Limb (tissue), 2 donors: Measurements from ENCODE around the gene NDUFS6.
A peak's percentile ranks its signal among the peaks of the same experiment; 100 is the strongest.

Experiments
- DNase-seq, 2 donors: peaks; one replicate each; pipeline ENCODE4 v3.0.0-alpha.2; 2016; ENCODE audit errors: extremely low spot score in 2 of 2

The NDUFS6 gene

DNA sequence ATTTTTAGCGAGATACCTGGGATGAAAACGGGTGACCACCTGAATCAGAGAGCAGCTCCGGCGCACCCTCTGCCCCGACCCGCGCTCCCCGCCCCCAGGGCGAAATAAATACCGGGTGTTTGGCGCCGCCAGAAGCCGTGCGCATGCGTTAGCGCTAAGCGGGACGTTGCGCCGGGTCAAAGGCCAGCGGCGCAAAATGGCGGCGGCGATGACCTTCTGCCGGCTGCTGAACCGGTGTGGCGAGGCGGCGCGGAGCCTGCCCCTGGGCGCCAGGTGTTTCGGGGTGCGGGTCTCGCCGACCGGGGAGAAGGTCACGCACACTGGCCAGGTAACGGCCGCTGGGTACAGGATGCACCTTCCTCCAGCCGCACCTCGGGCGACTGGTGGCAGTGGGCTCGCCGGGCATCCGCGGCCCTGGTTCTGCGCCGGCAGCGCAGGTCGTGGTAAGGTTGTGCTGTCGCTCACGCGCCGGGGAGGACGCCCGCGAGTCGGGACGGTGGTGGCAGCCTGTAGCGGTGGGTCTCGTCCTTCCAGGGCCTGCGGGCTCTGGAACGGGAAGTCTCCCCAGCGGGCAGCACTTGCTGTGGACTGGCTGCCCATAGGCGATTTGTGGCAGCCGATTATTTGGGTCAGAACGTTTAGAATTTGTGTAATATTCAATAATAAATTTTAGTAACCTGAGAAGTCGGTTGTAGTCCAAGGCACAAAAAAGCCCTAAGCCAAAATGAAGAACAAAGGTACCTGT, at the start of gene NDUFS6:
Gene NDUFS6 (plus strand): TSS at position 186 of the 745 bp plus-strand sequence. CDS start 11 bp downstream, at position 197.
- DNase-seq: peak; percentile 79 to 83

DNA sequence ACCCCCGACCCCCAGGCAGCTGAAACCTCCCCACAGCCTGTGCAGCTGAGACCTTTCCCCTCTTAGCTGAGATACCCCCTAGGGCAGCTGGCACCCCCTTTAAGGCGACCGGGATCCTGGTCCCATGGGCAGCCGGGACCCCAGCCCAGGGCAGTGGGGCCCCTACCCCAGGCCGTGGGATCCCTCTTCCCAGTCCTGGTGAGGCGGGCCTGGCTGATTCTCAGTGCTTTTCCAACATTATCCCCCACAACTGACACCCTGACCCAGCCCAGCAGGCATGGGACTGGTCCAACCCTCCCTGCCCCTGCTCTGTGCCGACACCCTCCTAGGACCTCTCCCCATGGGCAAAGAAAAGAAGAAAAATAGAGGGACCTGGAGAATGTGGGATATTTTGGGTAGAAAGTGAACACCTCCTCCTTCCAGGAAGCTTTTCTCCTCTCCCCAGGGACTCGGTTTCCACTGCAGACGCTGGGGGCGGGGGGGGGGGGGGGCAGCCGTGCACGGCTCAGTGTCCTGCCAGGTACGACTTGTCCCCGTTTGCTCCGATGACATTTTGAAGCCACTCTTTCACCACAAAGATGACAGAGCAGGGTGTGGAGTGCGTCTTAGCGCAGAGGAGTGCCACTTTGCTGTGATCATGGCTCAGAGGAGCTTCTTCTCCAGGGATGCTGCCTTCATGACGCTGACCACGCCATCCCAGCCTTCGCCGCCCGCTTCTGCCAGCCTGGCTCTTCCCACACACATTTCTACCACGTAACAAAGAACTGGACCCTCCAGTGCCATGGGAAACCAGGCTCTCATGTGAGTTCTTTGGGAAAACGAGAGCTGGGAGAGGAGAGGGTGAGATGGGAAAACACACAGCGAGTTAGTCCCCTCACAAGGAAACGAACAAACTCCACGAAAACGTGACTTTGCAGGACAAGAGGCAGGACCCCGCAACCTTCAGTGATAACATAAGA, 49.1 kb upstream of the NDUFS6 start:
- peak in 1 of 2 donors; percentile 17 for DNase-seq

DNA sequence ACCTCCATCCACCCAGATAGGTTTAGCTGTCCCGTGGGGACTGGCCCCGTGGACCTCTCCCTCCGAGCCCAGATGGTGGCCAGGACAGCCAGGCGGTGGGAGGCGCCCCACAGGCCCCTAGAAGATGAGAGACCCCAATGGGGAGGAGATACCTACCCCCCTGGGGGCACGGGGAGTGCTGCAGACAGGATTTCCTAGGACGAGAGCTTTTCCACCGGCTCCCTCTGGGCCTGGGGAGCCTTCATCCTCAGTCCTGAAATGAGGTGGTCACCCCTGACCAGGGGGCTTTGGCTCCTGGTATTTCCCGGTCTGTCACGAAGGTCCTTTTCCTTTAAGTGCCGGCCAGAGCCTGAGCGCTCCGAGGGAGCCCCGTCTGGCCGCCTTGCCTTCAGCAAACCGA, 48.3 kb upstream of the NDUFS6 start:
- DNase-seq: peak in 1 of 2 donors; percentile 16

DNA sequence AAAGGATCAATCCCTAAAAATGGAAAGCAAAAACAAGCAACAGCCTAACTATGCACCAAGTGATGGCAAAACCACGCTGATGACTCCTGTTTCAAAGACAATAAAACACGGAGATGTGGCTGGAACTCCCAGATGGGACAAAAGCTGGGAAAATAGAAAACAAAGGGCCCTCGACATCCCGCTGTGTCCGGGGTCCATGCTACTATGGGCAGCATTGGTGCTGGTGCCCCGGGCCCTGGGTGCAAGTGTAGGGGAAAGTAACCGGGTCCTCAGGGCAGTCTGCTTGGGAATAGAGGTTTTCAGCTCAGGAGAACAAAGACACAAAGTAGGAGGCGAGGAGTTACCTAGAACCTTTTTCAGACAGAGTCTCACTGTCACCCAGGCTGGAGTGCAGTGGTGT, 47.7 kb upstream of the NDUFS6 start:
- peak in 1 of 2 donors; percentile 7 for DNase-seq

DNA sequence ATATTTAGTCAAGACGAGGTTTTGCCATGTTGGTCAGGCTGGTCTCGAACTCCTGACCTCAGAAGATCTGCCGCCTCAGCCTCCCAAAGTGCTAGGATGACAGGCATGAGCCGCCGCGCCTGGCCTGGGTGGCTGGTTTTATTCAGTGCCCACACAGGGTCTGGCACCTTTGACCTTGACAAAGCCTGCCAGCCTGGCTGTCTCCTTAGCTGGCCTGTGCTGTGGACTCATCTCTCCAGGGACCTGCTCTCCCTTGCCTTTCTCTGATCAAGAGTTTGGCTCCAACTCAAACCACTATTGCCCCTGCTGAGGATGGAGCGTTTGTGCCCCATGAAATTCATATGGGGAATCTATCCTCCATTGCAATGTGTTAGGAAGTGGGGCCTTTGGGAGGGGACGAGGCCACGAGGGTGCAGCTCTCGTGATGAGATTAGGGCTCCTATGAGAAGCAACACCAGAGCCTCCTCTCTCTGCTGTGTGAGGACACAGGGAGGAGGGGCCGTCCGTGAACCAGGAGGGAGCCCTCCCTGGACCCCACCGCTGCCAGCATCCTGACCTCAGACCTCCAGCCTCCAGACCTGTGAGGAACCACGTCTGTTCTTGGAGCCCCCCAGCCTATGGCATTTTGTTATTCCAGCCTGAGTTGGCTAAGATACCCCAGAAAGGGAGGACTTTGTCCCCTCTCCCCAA, 46.5 kb upstream of the NDUFS6 start:
- DNase-seq: peak in 1 of 2 donors; percentile 14

DNA sequence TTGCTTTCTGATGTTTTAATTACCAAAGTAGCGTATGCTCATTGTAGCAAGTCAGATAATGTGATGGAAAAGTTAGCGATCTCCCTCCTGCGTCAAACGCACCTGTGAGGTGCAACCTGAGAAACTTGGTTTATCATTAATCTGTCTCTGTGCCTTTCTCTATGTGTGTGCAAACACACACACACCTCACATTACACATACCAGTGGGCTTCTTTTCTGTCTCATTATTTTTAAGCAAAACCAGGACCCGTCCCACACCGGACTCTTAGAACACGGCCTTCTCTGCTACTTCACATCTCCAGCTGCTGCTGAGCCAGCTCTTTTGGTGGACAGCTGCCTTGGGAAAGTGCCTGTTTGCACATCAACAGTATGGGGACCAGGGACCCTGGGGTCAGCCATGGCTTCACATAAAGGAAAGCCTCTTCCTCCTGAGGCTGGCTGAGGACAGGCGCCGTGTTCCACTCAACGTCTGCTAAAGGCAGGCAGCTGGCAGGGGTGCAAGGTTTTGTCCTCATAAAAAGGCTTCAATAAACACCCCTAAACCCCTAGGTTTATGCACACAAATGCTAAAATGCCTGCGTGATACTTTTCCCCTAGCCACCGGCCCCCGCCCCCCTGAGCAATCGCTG, 45.8 kb upstream of the NDUFS6 start:
- DNase-seq: peak in 1 of 2 donors; percentile 23

DNA sequence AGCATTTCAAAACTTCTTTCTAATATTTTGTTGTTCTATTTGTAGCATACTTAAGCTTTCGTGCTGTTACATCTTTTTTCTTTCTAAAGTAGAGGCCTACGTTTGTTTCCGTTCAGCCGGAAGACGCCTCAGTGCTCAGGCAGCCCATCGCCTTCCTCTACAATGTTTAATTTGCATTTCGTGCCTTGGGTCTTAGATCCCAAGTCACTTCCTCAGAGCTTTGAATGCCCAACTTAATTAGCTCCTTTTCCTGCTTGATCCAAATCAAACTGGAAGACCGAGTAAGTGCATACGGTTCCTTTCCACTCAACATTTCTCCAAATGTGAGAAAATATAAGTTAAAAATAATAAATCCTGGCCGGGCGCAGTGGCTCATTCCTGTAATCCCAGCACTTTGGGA, 44.7 kb upstream of the NDUFS6 start:
- DNase-seq: no peak

DNA sequence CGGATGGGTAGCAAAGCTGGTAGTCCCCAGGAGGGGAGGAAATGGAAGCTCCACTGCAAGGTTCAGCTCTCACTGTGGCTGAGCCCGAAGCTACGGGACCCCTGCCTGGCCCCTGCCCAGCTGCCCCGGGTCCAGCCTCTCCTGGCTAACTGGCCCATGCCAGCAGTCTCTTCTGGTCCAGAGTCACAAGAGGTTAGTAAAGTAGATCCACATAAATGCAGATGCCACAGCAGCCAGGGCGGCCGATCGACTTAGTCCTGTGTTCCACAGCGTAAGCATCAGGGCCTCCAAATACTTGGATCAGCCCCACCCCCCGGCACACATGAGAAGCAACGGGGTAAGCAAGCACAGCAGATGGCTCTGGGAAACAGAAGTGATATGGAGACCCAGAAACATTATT, 43.7 kb upstream of the NDUFS6 start:
- DNase-seq: peak in 1 of 2 donors; percentile 15

DNA sequence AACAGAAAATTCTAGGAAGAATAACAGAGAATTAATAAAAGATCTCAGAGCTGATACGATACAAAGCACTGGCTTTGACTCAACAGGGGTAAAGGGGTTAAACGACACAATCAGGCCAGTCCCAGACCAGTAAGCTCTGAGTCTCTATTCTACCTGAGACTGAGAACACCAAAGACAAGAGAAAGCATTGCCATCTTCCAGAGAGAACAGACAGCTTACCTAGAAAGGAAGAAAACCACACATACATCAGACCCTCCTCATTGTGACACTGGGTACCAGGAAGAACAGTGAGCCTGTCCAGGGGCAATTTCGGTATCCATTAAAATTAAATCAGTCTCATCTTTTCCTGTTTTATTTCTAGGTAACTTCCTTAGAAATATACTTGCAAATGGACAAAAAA, 42.6 kb upstream of the NDUFS6 start:
- DNase-seq: no peak

DNA sequence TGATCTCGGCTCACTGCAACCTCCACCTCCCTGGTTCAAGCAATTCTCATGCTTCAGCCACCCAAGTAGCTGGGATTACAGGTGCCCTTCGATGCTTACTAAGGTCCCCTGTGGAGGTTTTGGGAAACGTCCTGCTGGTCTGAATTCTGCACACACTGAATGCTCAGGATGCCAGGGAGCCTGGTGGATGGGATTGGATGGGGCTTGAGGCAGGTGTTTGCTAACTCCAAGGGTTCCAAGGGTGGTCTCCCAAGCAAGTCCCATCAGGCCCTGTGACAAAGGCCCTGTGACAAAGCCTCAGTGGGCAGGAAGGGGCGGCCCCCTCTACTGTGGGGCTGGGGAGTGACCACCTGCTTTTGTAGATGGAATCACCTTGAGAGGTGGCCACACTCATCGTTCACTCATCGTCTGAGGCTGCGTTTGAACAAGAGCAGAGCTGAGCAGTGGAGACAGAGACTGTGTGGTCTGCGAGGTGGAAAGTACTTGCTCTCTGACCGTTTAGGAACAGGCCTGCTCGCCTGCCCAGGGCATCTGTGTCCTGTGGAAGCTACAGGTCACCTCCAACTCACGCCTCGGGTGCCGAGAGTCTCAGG, 41.7 kb upstream of the NDUFS6 start:
- DNase-seq: peak in 1 of 2 donors; percentile 17

DNA sequence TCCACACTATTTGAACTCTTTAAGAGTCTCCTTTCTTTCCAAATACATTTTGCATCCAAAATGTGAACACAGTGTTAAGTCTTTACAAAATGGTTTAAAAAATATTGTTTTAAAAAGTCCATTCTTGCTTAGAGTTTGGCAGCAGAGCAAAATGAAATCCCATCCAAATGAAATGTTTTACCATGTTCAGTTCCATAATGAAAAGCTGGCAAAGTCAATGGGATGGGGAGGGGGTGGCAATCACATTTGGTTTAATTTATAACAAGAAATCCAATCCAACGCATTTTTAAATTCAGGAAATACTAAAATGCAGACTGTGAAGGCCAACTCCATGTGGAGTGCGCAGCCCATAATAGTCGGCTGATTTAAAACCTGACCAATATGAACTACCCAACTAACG, 41.0 kb upstream of the NDUFS6 start:
- DNase-seq: peak in 1 of 2 donors; percentile 15

DNA sequence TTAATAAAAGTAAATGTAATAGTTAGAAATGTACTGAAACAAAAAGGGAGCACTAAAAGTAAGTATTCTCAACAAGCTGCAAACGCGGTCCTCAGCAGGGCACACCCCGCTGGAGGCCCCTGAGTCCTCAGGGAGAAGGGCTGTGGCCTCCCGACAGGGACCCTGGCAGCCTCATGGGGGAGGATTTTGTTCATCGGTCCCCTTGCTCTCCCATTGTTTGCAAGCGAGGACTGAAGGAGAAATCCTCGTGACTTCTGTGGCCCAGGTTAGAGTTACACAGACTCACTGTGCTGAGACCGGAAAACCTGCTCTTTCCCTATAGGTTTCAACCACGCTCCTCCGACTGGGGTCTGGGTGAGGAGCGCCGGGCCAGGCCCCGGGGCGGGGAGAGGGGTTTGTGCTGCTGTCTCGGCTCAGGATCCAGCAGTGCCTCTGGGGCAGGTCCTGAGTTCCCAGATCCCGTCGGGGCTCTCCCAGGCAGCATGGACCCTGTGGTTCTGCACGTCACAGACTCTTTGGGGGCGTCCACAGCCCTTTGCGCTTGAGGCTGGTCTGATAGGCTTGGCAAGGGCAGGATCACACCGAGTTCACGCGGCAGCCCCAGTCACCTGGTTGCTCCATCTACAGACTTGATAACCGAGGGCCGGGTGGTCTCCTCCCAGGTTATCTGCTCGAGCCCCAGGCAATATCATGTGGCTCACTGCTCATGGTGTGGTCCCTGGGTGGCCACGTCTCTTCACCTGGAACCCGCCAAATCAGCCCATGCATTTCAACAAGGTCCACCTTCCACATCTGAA, 40.4 kb upstream of the NDUFS6 start:
- DNase-seq: peak in 1 of 2 donors; percentile 26

DNA sequence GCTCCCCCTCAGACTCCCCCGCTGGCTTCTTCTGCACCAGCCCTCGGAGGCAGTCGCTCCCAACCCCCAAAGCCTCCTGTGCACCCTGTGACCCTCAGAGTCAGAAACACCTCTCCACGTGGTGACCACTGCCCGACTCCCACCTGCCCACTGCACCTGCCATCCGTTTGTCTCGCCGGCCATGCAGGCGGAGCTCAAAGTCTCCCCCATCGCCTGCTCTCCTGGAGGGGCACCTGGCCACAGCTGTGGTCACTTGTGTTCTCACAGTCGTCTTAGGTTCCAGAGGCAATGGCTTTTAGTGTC, 39.8 kb upstream of the NDUFS6 start:
- DNase-seq: peak in 1 of 2 donors; percentile 19

DNA sequence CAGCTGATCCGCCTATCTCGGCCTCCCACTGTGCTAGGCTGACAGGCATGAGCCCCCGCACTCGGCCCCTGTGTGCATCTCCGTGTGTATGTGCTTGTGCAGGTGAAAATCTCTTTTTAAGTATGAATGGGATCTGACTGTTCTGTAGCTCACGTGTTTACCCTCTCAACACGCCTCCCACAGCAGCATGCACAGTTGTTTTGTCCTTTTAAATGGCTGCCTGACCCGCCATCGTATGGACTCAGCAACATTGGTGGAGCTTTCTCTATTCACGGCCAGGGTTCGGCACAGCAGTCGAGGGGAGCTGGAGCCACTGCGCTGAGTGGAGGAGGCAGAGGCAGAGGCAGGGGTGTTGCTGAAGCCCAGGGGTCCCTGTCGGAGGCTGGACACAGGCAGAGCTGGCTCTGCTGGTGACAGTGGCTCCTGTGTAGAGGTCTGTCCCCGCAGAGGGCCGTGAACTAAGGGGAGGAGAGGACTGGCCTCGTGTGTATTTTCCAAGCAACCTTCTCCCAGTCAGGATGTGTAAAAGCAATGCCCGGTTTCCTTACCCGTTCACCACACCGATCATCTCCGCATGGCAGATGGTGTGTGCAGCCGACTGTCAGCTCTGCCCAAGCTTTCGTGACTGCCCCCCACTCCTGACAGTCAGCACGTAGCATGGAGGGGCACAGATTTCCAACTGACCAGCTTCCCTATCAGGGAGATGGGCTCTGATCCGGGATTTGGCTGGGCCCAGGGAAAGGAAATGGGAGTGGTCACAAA, 38.9 kb upstream of the NDUFS6 start:
- DNase-seq: peak in 1 of 2 donors; percentile 19

DNA sequence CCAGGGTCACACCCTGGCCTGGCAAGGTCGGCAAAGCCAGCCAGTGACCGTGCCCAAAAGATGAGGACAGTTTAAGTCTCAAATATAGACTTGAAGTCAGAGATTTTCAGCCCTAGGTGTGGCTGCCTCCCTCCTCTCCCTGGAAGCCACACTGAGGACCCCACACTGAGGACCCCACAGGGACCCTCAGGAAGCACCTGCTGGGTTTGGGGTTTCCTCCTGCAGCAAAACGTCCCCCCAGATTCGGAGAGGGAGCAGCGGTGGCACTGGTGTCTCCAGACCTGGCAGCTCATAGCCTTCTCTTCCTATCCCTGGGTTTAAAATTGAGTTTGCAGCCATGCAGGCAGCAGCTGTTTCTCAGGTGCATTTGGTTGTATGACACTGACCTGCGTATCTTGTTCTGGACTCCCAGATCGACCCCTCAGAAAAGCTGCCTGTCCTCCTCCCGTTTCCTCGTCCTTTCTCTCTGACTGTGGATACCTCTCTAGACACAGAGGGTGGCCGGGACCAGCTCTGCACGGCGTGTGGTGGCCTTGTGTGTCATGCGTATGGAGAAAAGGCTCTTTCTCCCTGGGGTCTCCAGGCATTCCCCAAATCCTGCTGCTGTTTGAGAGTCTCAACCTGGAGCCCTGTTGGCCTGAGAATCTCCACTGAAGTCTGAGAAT, 38.2 kb upstream of the NDUFS6 start:
- DNase-seq: peak in 1 of 2 donors; percentile 23

DNA sequence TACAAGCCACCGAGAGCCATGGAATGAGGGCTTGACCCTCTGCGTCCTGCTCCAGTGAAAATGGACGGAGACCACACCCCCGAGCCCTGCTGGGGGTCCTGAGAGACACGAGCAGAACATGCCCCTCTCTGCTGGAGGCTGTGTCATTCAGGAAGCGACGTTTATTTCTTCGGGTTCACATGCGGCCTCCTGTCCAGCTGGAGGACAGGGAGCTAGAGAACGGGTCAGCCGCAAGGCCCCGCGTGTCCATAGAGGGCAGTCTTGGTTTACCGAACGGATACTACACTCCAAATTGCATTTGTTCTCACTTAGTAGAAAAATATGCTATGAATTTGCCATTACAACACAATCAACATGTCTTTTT, 37.7 kb upstream of the NDUFS6 start:
- peak; percentile 64 to 66 for DNase-seq

DNA sequence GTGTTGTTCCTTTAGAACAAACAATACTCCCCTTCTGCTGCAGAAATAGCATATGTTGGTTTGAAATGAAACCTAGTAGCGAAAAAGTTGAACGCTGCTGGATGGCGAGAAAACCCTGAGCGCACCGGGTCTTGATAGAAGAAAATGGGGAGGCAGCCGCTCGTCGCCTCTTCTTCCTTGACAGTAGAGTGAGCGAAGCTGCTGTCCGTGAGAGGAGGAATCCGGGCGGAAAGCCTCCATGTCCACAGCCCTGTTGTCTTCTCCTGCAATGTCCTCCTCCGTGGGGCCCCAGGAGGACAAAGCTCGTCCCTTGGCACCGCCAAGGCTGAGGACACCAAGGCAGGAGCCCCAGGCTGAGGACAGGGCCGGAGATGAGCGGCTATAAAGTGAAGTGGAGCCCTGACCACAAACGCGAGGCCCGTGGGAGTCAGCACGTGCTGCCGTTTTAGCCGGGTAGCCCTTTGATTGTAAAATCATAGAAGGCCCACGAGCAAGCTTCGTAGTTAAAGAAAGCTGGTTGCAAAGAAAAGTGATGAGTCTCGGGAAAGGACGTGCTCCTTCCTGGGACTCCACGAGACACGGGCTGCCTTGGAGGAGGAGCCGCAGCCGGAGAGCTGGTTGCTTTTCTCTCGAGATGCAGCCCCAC, 37.1 kb upstream of the NDUFS6 start:
- DNase-seq: peak in 1 of 2 donors; percentile 28

DNA sequence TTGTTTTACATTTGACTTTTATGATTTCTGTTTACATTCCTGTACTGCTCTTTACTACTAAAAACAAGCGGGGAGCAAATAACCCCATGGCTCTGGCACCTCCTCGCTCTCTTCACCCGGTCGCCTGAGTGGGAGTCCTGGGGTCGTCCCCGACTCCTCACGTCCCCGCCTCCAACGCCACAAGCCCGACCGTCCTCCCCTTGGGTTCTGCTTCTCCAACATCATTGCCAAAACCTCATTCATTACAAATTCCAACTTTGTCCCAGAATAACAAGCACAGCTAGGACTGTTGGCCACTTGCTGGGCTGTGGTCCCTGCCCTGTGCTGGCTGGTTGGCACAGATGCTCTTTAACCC, 36.6 kb upstream of the NDUFS6 start:
- DNase-seq: peak in 1 of 2 donors; percentile 26
